ENCODE measurements around the gene MS4A10. TPM values are rescaled to one million over a fixed set of nuclear protein-coding genes. Genes with fewer than 3 reads are reported as not detected.

The MS4A10 gene
- total and polyA plus RNA-seq, 2 of the 8 experiments (the other 6 are each of a cell fraction or from before 2014, with no cell fraction given) = not detected

DNA sequence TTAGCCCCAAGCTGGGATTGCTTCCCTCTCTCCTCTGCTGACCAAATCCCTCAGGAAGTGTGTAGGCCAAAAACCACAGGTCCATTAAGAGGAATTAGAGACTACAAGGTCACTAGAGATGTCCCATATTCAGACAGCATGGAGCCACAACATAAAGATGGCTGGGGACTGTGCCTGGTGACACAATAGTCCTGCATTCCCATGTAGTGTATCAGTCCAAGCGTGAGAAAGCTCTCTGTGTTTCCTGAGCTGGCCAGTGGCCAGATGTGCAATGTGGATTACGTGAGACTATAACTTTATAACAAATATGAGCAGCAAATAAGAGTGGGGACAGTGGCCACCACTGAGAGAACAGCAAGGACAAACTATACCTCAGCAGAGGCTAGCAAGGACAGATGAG, 7.6 kb upstream of the MS4A10 start (continued):
- no peak for TF ChIP-seq RFX5 (IDR thresholded peaks at IDR 0.05; ENCODE audit: borderline replicate concordance, low read depth, low read length)
- no peak for TF ChIP-seq PHF8 (conservative IDR thresholded peaks at IDR 0.05; ENCODE audit: low read depth, low read length)
- TF ChIP-seq NRF1 (IDR thresholded peaks at IDR 0.05; ENCODE audit: low read depth, low read length) = no peak

Measured in H1 (cell line).